GM18519 (cell line): Measurements from ENCODE around the gene IGFN1.
"Not testable (repeated sequence)": the region's sequence is repeated elsewhere in the genome, so short reads cannot be mapped to it uniquely, and the experiment has no call there.

ENCODE experiments used
- ATAC-seq: cut with Tn5 transposase; IDR thresholded peaks from one replicate; pipeline ENCODE4 v1.9.1; 2021; ENCODE audit warnings: mild to moderate bottlenecking, moderate library complexity; ENCODE audit not compliant: unreplicated experiment, low FRiP score

Gene IGFN1

GRCh38 chr1:201239646-201240045 is 49.0 kb downstream of the IGFN1 start:
- not testable (repeated sequence) for ATAC-seq

- no peak for ATAC-seq
Measured at GRCh38 chr1:201240171-201240570, 49.5 kb downstream of the IGFN1 start.

- no peak for ATAC-seq
Measured at GRCh38 chr1:201241736-201242135, 51.1 kb downstream of the IGFN1 start.

- no peak for ATAC-seq
Measured at GRCh38 chr1:201245082-201245481, 54.5 kb downstream of the IGFN1 start.

GRCh38 chr1:201248721-201249559 is 58.3 kb downstream of the IGFN1 start:
- ATAC-seq = no peak

- no peak for ATAC-seq
Measured at GRCh38 chr1:201250326-201251011, 59.8 kb downstream of the IGFN1 start.

GRCh38 chr1:201251411-201251810 is 60.8 kb downstream of the IGFN1 start:
- ATAC-seq = no peak

- no peak for ATAC-seq
Measured at GRCh38 chr1:201251851-201252430, 61.3 kb downstream of the IGFN1 start.

- no peak for ATAC-seq
Measured at GRCh38 chr1:201252944-201253371, 62.3 kb downstream of the IGFN1 start.

GRCh38 chr1:201253411-201253810 is 62.8 kb downstream of the IGFN1 start:
- no peak for ATAC-seq

- ATAC-seq = no peak
Measured at GRCh38 chr1:201253906-201254624, 63.4 kb downstream of the IGFN1 start.

- ATAC-seq = no peak
Measured at GRCh38 chr1:201254625-201255478, 64.2 kb downstream of the IGFN1 start.

GRCh38 chr1:201255479-201256362 is 65.1 kb downstream of the IGFN1 start:
- no peak for ATAC-seq

- ATAC-seq = not testable (repeated sequence)
Measured at GRCh38 chr1:201258132-201258531, 67.5 kb downstream of the IGFN1 start.

- no peak for ATAC-seq
Measured at GRCh38 chr1:201258763-201259230, 68.2 kb downstream of the IGFN1 start.

- no peak for ATAC-seq
Measured at GRCh38 chr1:201259476-201260235, 69.0 kb downstream of the IGFN1 start.

GRCh38 chr1:201260236-201260590 is 69.6 kb downstream of the IGFN1 start:
- no peak for ATAC-seq

GRCh38 chr1:201260648-201261311 is 70.2 kb downstream of the IGFN1 start:
- ATAC-seq = no peak
